GM18526 (cell line): ENCODE results near the gene SCRT2.

Source experiments
- POLR2A ChIP-seq: IDR thresholded peaks from 3 replicates; pipeline ENCODE4 v1.6.1; 2011; ENCODE audit not compliant: insufficient read length; ENCODE audit errors: extremely low read depth

Gene SCRT2

GRCh38 chr20:637559-637958, 38.0 kb downstream of the SCRT2 start:
- TF ChIP-seq POLR2A, result no peak

GRCh38 chr20:635893-636338, 39.7 kb downstream of the SCRT2 start:
- no peak for TF ChIP-seq POLR2A

- TF ChIP-seq POLR2A, result no peak
Observed at GRCh38 chr20:635028-635892, 40.3 kb downstream of the SCRT2 start.

- no peak for TF ChIP-seq POLR2A
Observed at GRCh38 chr20:634148-634925, 41.3 kb downstream of the SCRT2 start.

GRCh38 chr20:631101-631500, 44.5 kb downstream of the SCRT2 start:
- no peak for TF ChIP-seq POLR2A

- no peak for TF ChIP-seq POLR2A
Observed at GRCh38 chr20:626579-626978, 49.0 kb downstream of the SCRT2 start.

GRCh38 chr20:625360-625932, 50.2 kb downstream of the SCRT2 start:
- no peak for TF ChIP-seq POLR2A

GRCh38 chr20:623704-624103, 51.9 kb downstream of the SCRT2 start:
- TF ChIP-seq POLR2A, result no peak

GRCh38 chr20:623021-623420, 52.6 kb downstream of the SCRT2 start:
- TF ChIP-seq POLR2A, result no peak

- TF ChIP-seq POLR2A, result no peak
Observed at GRCh38 chr20:622161-622560, 53.4 kb downstream of the SCRT2 start.

GRCh38 chr20:621125-621756, 54.4 kb downstream of the SCRT2 start:
- TF ChIP-seq POLR2A, result no peak

GRCh38 chr20:620246-620645, 55.4 kb downstream of the SCRT2 start:
- TF ChIP-seq POLR2A, result no peak

GRCh38 chr20:618980-619379, 56.6 kb downstream of the SCRT2 start:
- no peak for TF ChIP-seq POLR2A

GRCh38 chr20:617934-618690, 57.5 kb downstream of the SCRT2 start:
- no peak for TF ChIP-seq POLR2A

- no peak for TF ChIP-seq POLR2A
Observed at GRCh38 chr20:615514-615913, 60.1 kb downstream of the SCRT2 start.
